Measurements from ENCODE around the gene AKAP13. TPM values are rescaled to one million over a fixed set of nuclear protein-coding genes. Genes with fewer than 3 reads are reported as not detected.

Gene AKAP13
- total and polyA plus RNA-seq, 3 donors from 2014 or later = 79.5 to 207 (median 187) TPM

DNA sequence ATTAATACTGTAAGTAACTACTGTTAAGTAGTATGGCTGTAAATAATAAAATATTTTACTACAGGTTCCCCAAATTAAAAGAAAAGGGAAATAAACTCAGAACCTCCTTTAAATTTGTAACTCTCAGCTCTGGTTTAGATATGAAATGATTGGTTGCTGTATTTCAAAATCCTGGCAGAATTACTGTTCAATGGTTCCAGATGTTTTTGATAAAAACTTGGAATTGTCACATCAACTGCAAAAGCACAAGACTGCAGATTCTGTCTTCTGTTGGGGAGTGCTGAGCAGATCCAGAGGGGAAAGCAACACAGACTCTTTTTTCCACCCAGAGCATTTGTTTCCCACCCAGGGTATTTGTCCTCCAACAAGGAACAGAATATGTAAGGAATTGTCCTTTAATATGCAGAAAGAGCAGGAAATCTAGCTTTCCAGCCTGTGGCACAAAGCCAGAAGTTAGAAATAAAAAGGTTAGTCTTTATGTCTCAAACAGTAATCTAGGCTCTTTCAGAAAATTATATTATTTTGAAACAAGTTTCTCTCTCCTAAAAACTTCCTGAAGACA, 236.2 kb downstream of the AKAP13 start:
- DNase-seq = no peak
- intact Hi-C loops (cut with DNase I; ENCODE audit: low total_unique reads) = no loop called here
- Histone ChIP-seq H3K27me3 (no peaks in the 10 kb centered on the region), H3K4me1 (peaks cover 36% of the 10 kb centered on the region), H3K4me3 (no peak overlapping the region), H3K9me3 (no peaks in the 10 kb centered on the region), H3K36me3 (ENCODE audit: low read depth, missing control alignments) (no peaks in the 10 kb centered on the region), H3K27ac (peak overlapping the region; percentile 84 to 86)
- TF ChIP-seq, protein P1, sequence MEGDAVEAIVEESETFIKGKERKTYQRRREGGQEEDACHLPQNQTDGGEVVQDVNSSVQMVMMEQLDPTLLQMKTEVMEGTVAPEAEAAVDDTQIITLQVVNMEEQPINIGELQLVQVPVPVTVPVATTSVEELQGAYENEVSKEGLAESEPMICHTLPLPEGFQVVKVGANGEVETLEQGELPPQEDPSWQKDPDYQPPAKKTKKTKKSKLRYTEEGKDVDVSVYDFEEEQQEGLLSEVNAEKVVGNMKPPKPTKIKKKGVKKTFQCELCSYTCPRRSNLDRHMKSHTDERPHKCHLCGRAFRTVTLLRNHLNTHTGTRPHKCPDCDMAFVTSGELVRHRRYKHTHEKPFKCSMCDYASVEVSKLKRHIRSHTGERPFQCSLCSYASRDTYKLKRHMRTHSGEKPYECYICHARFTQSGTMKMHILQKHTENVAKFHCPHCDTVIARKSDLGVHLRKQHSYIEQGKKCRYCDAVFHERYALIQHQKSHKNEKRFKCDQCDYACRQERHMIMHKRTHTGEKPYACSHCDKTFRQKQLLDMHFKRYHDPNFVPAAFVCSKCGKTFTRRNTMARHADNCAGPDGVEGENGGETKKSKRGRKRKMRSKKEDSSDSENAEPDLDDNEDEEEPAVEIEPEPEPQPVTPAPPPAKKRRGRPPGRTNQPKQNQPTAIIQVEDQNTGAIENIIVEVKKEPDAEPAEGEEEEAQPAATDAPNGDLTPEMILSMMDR (IDR thresholded peaks at IDR 0.05) = no peak
- TF ChIP-seq POLR2A (IDR thresholded peaks at IDR 0.05) = no peak

- 48 to 72% methylated on average over 1 of the region's 1 CpG for WGBS, 2 donors
- H3K4me1 ChIP-seq = peaks cover 48% of the 10 kb centered on the region
- DNase-seq = no peak
- no peaks in the 10 kb centered on the region for H3K27me3 ChIP-seq
- no peaks in the 10 kb centered on the region for H3K9me3 ChIP-seq
- TF ChIP-seq POLR2A (IDR thresholded peaks at IDR 0.05) = no peak
- TF ChIP-seq, protein P1 (IDR thresholded peaks at IDR 0.05) = no peak
- H3K27ac ChIP-seq = peak overlapping the region; percentile 84 to 86
- H3K36me3 ChIP-seq (ENCODE audit: low read depth, missing control alignments) = no peaks in the 10 kb centered on the region
- H3K4me3 ChIP-seq = no peak overlapping the region
- intact Hi-C loops (cut with DNase I; ENCODE audit: low total_unique reads) = no loop called here
Observed at GRCh38 chr15:85618228-85618505, 237.8 kb downstream of the AKAP13 start.

DNA sequence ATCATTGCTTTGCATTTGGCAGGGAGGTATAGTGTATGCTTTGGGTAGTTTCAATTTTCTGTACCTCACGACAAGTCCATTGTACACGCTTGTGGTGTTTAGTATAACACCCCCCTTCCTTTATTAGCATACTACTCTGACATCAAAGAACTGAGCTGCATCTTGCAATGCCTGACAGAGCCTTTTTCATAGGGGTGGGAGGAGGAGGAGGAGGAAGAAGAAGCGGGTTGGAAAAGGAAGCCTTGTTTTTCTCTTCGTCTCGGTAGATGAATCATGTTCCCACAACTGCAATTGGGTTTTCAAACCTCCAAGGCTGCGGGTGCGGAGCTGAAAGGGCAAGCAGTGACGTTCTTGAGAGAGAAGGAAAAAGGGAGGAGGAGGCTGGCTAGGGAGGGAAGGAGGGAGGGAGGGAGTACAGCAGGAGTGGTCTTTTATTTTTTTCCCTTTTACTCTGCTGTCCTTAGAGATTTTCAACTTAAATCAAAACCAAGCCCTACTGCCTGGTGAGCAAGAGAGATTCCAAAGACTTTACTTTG, 238.6 kb downstream of the AKAP13 start:
- no peak for TF ChIP-seq POLR2A (IDR thresholded peaks at IDR 0.05)
- TF ChIP-seq, protein P1 (IDR thresholded peaks at IDR 0.05) = no peak
- Histone ChIP-seq H3K27ac (peak overlapping the region; percentile 84 to 86), H3K36me3 (ENCODE audit: low read depth, missing control alignments) (no peaks in the 10 kb centered on the region), H3K4me3 (peak overlapping the region; percentile 43 to 57), H3K27me3 (no peaks in the 10 kb centered on the region), H3K4me1 (peaks cover 55% of the 10 kb centered on the region), H3K9me3 (no peaks in the 10 kb centered on the region)
- intact Hi-C loops (cut with DNase I; ENCODE audit: low total_unique reads) = no loop called here
- DNase-seq = peak; percentile 85
- 13 to 24% methylated on average over 8 of the region's 8 CpGs for WGBS, 2 donors

- intact Hi-C loops (cut with DNase I; ENCODE audit: low total_unique reads) = no loop called here
- whole genome bisulfite sequencing, 2 donors = 36 to 40% methylated on average over 9 of the region's 9 CpGs
- no peaks in the 10 kb centered on the region for H3K27me3 ChIP-seq
Observed at GRCh38 chr15:85619992-85620689, 239.7 kb downstream of the AKAP13 start.

More at GRCh38 chr15:85619992-85620689, 239.7 kb downstream of the AKAP13 start:
- DNase-seq = peak; percentile 46
- H3K27ac ChIP-seq = peak overlapping the region; percentile 84 to 86
- TF ChIP-seq POLR2A (IDR thresholded peaks at IDR 0.05) = no peak
- TF ChIP-seq, protein P1 (IDR thresholded peaks at IDR 0.05) = no peak
- no peaks in the 10 kb centered on the region for H3K9me3 ChIP-seq
- H3K36me3 ChIP-seq (ENCODE audit: low read depth, missing control alignments) = no peaks in the 10 kb centered on the region
- H3K4me1 ChIP-seq = peaks cover 66% of the 10 kb centered on the region
- peak overlapping the region; percentile 43 to 57 for H3K4me3 ChIP-seq

Measured in testis (tissue), 3 donors.